Islet of Langerhans (tissue), 1 donor: Measurements from ENCODE around the gene AADACL4.

ENCODE experiments used
- FAIRE-seq: peaks from one replicate; lab custom pipeline; 2011; peaks lifted over from hg19 to GRCh38; lab: Jason Lieb, UNC

The AADACL4 gene

GRCh38 chr1:12613180-12613579, 30.7 kb upstream of the AADACL4 start:
- FAIRE-seq = no peak

GRCh38 chr1:12614402-12615158, 29.3 kb upstream of the AADACL4 start:
- FAIRE-seq = no peak

GRCh38 chr1:12615159-12615864, 28.6 kb upstream of the AADACL4 start:
- no peak for FAIRE-seq

GRCh38 chr1:12615865-12616708, 27.8 kb upstream of the AADACL4 start:
- FAIRE-seq = no peak

- no peak for FAIRE-seq
These were observed 27.0 kb upstream of the AADACL4 start for GRCh38 chr1:12616709-12617373.

GRCh38 chr1:12617511-12617900, 26.4 kb upstream of the AADACL4 start:
- FAIRE-seq = no peak

- FAIRE-seq = no peak
These were observed 25.8 kb upstream of the AADACL4 start, which contains the start of gene DHRS3 for GRCh38 chr1:12617901-12618660. Gene DHRS3, minus strand, starts transcription at chr1:12618210. Its CDS starts 862 bp downstream, at chr1:12617348.

- no peak for FAIRE-seq
These were observed 25.3 kb upstream of the AADACL4 start for GRCh38 chr1:12618661-12618964.

GRCh38 chr1:12618965-12619791, 24.7 kb upstream of the AADACL4 start:
- no peak for FAIRE-seq

GRCh38 chr1:12619792-12620487, 23.9 kb upstream of the AADACL4 start:
- FAIRE-seq = no peak

- no peak for FAIRE-seq
These were observed 23.4 kb upstream of the AADACL4 start for GRCh38 chr1:12620488-12620865.

- FAIRE-seq = no peak
These were observed 23.0 kb upstream of the AADACL4 start for GRCh38 chr1:12620931-12621330.

GRCh38 chr1:12621346-12622335, 22.2 kb upstream of the AADACL4 start:
- FAIRE-seq = no peak

- FAIRE-seq = no peak
These were observed 21.4 kb upstream of the AADACL4 start for GRCh38 chr1:12622506-12622905.

GRCh38 chr1:12625276-12625675, 18.6 kb upstream of the AADACL4 start:
- FAIRE-seq = no peak

- no peak for FAIRE-seq
These were observed 17.0 kb upstream of the AADACL4 start for GRCh38 chr1:12626888-12627287.

GRCh38 chr1:12627296-12627695, 16.6 kb upstream of the AADACL4 start:
- no peak for FAIRE-seq

- no peak for FAIRE-seq
These were observed 14.4 kb upstream of the AADACL4 start for GRCh38 chr1:12629511-12629956.
